ENCODE data around the gene SLC26A8. TPM values are rescaled to one million over a fixed set of nuclear protein-coding genes. Genes with fewer than 3 reads are reported as not detected.
A peak's percentile ranks its signal among the peaks of the same experiment; 100 is the strongest.

Gene SLC26A8
- total RNA-seq: not detected

GRCh38 chr6:36023996-36024795 lies at the start of gene SLC26A8:
Gene SLC26A8, minus strand, starts transcription at chr6:36024641. Its CDS starts 4,934 bp downstream, at chr6:36019707.
- DNase-seq (ENCODE audit: extremely low spot score in 2 of 2): no peak
- Histone ChIP-seq H3K4me1 (peaks cover 3% of the 10 kb centered on the region), H3K9me3 (no peaks in the 10 kb centered on the region), H3K27ac (no peak within 1 kb of the TSS), H3K4me3 (no peak within 1 kb of the TSS), H3K36me3 (no peaks in the 10 kb centered on the region), H3K27me3 (no peaks in the 10 kb centered on the region)
- intact Hi-C loops (cut with DNase I): no loop called here
- no peak for TF ChIP-seq POLR2A (IDR thresholded peaks at IDR 0.05)

GRCh38 chr6:36073587-36073986 lies 49.1 kb upstream of the SLC26A8 start:
- no peak overlapping the region for H3K27ac ChIP-seq
- TF ChIP-seq CTCF (IDR thresholded peaks at IDR 0.05) (no peak), POLR2A (IDR thresholded peaks at IDR 0.05) (no peak), POLR2AphosphoS5 (IDR thresholded peaks at IDR 0.05; ENCODE audit: insufficient read depth in 1 of 2, low read depth in 1 of 2) (no peak)
- H3K36me3 ChIP-seq: peaks cover 3 to 4% of the 10 kb centered on the region in 2 donors
- H3K27me3 ChIP-seq: no peaks in the 10 kb centered on the region
- no peak overlapping the region for H3K4me3 ChIP-seq
- intact Hi-C loops (cut with DNase I): no loop called here
- peaks cover 34% of the 10 kb centered on the region for H3K4me1 ChIP-seq
- no peak for DNase-seq (ENCODE audit: extremely low spot score in 2 of 2)
- no peaks in the 10 kb centered on the region for H3K9me3 ChIP-seq

GRCh38 chr6:36072681-36073080 lies 48.2 kb upstream of the SLC26A8 start:
- Histone ChIP-seq H3K27me3 (no peaks in the 10 kb centered on the region), H3K27ac (no peak overlapping the region), H3K9me3 (no peaks in the 10 kb centered on the region), H3K36me3 (peaks cover 0 to 4% of the 10 kb centered on the region in 2 donors), H3K4me1 (peaks cover 44% of the 10 kb centered on the region), H3K4me3 (no peak overlapping the region)
- intact Hi-C loops (cut with DNase I): no loop called here
- no peak for DNase-seq (ENCODE audit: extremely low spot score in 2 of 2)
- TF ChIP-seq POLR2A (IDR thresholded peaks at IDR 0.05): no peak

- DNase-seq (ENCODE audit: extremely low spot score in 2 of 2): no peak
- Histone ChIP-seq H3K4me3 (no peak overlapping the region), H3K36me3 (peaks cover 0 to 4% of the 10 kb centered on the region in 2 donors), H3K27ac (no peak overlapping the region), H3K27me3 (no peaks in the 10 kb centered on the region), H3K4me1 (peaks cover 53% of the 10 kb centered on the region), H3K9me3 (no peaks in the 10 kb centered on the region)
- TF ChIP-seq POLR2AphosphoS5 (IDR thresholded peaks at IDR 0.05; ENCODE audit: insufficient read depth in 1 of 2, low read depth in 1 of 2) (no peak), POLR2A (IDR thresholded peaks at IDR 0.05) (no peak), CTCF (IDR thresholded peaks at IDR 0.05) (no peak)
- intact Hi-C loops (cut with DNase I): no loop called here
These were observed 47.3 kb upstream of the SLC26A8 start for GRCh38 chr6:36071714-36072113.

GRCh38 chr6:36071281-36071680 lies 46.8 kb upstream of the SLC26A8 start:
- Histone ChIP-seq H3K4me1 (peaks cover 55% of the 10 kb centered on the region), H3K4me3 (no peak overlapping the region), H3K9me3 (no peaks in the 10 kb centered on the region), H3K27ac (no peak overlapping the region), H3K36me3 (peaks cover 0 to 4% of the 10 kb centered on the region in 2 donors), H3K27me3 (no peaks in the 10 kb centered on the region)
- no peak for TF ChIP-seq POLR2A (IDR thresholded peaks at IDR 0.05)
- peak in 1 of 2 donors; percentile 69 for TF ChIP-seq POLR2AphosphoS5 (IDR thresholded peaks at IDR 0.05; ENCODE audit: insufficient read depth in 1 of 2, low read depth in 1 of 2)
- DNase-seq (ENCODE audit: extremely low spot score in 2 of 2): no peak
- intact Hi-C loops (cut with DNase I): no loop called here

GRCh38 chr6:36070252-36070651 lies 45.8 kb upstream of the SLC26A8 start:
- no peak for DNase-seq (ENCODE audit: extremely low spot score in 2 of 2)
- peaks cover 0 to 4% of the 10 kb centered on the region in 2 donors for H3K36me3 ChIP-seq
- H3K27ac ChIP-seq: no peak overlapping the region
- no peak overlapping the region for H3K4me3 ChIP-seq
- H3K9me3 ChIP-seq: no peaks in the 10 kb centered on the region
- intact Hi-C loops (cut with DNase I): no loop called here
- TF ChIP-seq CTCF (IDR thresholded peaks at IDR 0.05) (no peak), POLR2A (IDR thresholded peaks at IDR 0.05) (no peak), POLR2AphosphoS5 (IDR thresholded peaks at IDR 0.05; ENCODE audit: insufficient read depth in 1 of 2, low read depth in 1 of 2) (no peak)
- peaks cover 59% of the 10 kb centered on the region for H3K4me1 ChIP-seq
- H3K27me3 ChIP-seq: no peaks in the 10 kb centered on the region

All from vagina (tissue), 2 donors.